GM21825 (cell line): ENCODE data around the gene DNAH9.

Experiments
- ATAC-seq: cut with Tn5 transposase; IDR thresholded peaks from one replicate; pipeline ENCODE4 v1.9.1; 2021; ENCODE audit warnings: mild to moderate bottlenecking, moderate library complexity; ENCODE audit not compliant: unreplicated experiment

The DNAH9 gene, protein sequence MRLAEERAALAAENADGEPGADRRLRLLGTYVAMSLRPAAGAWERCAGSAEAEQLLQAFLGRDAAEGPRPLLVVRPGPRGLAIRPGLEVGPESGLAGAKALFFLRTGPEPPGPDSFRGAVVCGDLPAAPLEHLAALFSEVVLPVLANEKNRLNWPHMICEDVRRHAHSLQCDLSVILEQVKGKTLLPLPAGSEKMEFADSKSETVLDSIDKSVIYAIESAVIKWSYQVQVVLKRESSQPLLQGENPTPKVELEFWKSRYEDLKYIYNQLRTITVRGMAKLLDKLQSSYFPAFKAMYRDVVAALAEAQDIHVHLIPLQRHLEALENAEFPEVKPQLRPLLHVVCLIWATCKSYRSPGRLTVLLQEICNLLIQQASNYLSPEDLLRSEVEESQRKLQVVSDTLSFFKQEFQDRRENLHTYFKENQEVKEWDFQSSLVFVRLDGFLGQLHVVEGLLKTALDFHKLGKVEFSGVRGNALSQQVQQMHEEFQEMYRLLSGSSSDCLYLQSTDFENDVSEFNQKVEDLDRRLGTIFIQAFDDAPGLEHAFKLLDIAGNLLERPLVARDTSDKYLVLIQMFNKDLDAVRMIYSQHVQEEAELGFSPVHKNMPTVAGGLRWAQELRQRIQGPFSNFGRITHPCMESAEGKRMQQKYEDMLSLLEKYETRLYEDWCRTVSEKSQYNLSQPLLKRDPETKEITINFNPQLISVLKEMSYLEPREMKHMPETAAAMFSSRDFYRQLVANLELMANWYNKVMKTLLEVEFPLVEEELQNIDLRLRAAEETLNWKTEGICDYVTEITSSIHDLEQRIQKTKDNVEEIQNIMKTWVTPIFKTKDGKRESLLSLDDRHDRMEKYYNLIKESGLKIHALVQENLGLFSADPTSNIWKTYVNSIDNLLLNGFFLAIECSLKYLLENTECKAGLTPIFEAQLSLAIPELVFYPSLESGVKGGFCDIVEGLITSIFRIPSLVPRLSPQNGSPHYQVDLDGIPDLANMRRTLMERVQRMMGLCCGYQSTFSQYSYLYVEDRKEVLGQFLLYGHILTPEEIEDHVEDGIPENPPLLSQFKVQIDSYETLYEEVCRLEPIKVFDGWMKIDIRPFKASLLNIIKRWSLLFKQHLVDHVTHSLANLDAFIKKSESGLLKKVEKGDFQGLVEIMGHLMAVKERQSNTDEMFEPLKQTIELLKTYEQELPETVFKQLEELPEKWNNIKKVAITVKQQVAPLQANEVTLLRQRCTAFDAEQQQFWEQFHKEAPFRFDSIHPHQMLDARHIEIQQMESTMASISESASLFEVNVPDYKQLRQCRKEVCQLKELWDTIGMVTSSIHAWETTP (N-terminal part only)

DNA sequence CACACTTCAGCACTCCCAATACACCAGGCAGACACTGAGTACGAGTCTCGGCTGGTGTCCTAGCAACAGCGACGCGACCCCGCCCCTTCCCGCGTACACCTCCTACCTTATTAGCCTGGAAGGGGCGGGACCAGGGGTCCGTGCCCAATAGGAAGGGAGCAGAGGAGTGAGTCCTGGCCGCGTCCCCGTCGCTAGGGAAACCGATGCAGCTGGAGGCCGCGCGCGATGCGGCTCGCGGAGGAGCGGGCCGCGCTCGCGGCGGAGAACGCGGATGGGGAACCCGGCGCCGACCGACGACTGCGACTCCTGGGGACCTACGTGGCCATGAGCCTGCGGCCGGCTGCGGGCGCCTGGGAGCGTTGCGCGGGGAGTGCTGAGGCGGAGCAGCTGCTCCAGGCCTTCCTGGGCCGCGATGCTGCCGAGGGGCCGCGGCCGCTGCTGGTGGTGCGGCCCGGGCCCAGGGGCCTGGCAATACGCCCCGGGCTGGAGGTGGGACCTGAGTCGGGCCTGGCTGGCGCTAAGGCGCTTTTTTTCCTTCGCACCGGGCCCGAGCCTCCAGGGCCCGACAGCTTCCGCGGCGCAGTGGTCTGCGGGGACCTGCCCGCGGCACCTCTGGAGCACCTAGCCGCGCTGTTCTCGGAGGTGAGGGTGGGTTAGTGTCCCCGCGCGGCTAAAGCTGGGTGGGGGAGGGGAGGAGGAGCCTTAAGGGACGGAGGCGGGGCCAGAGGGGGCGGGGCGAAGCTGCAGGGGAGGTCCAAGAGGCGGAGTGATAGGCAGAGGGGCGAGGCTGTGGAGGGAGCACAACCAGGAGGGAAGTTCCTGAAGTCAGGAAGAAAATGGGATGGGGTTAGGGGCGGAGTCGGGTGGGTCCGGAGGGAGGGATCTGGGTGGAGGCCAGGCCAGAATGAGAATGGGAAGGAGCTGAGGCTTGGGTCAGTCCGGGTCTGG is at the start of gene DNAH9:
DNAH9 (plus strand) TSS at position 197 of the 948 bp plus-strand sequence; CDS start at position 226, 29 bp downstream.
- ATAC-seq: no peak

DNA sequence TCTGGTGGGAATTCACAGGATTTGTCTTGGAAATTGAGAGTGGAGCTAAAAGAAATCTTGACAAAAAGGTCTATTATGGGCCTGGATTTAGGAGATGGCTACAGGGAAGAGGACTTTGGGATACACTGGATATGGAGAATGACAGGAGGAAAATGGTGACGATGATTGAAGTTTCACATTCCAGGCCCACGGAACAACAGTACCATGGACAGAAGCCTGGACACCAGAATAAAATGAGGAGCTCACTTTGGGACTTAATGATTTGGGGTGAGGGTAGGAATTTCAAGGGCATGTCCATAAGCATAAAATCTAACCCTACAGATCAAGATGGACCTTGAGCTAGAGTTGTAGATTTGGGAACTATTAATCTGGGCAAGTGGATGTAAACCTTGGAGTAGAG is 47.8 kb upstream of the DNAH9 start:
- ATAC-seq: no peak

DNA sequence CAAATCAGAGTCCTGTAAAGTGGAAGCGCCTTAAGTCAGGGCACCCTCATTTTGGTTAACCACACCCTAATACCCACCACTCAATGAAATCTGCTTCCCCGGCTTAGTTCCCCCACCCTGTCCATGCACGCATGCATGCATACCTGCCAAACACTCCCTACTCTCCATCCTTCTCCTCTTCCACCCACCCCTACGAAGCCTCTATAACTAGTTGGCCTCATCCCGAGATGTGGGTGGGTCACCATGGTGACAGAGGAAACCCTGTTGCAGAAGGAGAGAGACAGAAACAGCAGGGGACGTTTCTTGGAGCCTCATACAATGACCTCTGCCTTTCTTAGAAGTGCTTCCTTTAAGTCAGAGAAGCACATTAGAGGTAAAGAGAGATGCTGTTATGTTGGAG is 46.8 kb upstream of the DNAH9 start:
- no peak for ATAC-seq

DNA sequence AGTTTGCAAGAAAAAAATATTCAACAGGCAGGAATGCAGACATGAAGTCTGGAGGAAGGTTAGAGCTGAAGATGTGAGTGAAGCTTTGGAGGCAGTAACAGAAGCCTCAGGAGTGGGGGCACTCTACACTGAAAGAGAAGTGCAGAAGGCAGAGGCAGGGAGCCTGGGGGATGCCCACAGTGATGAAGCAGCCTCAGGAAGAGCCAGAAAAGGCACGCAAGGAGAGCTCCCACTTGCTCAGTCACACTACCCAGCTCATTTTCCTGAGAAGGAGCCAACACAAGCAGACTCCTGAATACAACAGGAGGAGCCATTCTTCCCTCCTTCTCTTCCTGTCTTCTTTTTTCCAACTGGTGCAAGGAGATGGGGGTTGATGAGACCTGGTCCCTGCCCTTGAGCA is 45.1 kb upstream of the DNAH9 start:
- ATAC-seq: no peak

DNA sequence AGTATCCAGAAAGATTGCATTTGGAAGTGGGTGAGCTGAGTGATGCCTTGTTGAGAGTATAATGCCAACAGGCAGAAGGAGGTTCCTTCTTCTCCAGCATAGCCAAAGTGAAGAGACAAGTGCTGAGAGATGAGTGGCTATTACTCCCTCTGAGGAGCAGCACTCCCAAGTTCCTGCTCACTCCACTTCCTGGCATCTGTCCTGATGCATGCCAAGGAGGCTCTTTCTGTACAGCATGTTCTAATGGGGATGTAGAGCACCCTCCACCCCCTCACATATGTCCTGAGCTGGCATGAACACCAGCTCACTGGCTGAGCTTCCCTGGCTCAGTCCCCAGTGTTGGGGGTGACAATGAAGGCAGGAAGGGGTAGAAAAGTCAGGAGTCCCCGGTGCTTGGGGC is 44.2 kb upstream of the DNAH9 start:
- ATAC-seq: no peak

DNA sequence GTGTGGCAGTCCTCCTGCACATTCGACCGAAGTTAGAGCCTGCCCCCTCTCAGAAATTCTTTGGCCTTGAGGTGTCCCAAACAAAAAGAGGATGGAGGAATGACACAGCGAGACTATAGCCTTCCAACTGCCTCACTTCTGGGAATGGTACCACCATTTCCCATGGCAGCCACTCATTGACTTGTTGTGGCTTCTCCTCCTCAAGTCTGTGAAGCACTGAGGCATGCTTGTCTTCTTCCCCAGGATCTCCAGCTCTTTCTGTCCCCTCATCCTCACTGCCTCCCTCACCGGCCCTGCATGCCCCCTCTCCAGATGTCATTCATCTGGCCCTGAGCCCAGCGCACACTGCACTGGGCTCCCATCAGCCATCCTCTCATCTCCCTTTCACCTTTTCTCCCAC is 43.7 kb upstream of the DNAH9 start:
- ATAC-seq: no peak

DNA sequence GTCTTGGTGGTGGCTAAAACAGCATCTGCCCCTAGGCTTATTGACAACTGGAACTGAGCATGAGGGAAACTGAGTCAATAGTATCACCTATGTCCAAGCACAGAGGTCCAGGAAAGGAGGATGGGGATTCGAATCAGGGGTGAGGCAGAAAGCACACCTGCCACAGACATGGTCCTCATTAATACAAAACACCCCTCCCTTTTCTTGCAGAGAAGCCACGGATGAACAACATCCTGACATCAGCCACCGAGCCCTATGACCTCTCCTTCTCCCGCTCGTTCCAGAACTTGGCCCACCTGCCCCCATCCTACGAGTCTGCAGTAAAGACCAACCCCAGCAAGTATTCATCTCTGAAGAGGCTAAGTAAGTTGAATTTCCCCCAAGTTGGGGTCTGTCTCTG is 42.7 kb upstream of the DNAH9 start:
- no peak for ATAC-seq

DNA sequence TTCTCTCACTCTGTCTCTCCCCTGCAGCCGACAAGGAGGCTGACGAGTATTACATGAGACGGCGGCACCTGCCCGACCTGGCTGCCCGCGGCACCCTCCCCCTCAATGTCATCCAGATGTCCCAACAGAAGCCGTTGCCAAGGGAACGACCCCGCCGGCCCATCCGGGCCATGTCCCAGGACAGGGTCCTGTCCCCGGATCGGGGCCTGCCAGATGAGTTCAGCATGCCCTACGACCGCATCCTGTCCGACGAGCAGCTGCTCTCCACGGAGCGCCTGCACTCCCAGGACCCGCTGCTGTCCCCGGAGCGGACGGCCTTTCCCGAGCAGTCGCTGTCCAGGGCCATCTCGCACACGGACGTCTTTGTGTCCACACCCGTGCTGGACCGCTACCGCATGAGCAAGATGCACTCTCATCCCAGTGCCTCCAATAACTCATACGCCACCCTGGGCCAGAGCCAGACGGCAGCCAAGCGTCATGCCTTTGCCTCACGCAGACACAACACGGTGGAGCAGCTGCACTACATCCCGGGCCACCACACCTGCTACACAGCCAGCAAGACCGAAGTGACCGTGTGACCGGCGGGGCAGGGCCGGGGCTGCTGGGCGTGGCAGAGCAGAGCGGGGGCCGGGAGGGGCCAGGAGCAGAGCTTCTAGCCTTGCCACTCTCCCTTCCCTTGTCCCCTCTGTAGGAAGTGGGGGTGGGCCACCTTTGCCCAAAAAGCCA is 40.4 kb upstream of the DNAH9 start:
- no peak for ATAC-seq

DNA sequence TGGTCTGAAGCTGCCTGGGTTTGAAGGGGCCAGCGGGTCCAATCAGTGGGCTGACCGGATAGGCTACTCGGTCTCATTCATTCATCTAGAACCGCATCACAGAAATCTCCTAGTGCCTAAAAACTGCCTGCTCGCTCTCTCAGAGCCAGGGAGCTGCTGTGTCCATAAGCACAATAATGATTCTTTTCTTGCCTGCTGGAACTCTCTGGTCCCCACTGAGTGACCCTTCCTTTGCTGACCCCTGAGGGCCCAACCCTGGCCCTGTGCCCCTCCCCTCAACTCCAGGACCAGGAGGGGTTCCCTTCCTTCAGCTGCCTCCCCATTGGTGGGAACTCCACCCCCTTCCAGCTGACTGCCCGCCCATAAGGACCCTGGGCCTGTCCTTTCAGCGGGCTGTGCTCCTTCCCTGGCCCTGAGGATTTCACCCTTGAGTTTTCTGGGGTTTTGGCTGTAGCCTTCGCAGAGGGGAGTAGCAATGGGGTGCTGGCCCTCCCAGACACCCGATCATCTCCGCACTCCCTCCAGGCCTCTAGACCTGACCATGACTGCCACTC is 39.5 kb upstream of the DNAH9 start:
- ATAC-seq: no peak

DNA sequence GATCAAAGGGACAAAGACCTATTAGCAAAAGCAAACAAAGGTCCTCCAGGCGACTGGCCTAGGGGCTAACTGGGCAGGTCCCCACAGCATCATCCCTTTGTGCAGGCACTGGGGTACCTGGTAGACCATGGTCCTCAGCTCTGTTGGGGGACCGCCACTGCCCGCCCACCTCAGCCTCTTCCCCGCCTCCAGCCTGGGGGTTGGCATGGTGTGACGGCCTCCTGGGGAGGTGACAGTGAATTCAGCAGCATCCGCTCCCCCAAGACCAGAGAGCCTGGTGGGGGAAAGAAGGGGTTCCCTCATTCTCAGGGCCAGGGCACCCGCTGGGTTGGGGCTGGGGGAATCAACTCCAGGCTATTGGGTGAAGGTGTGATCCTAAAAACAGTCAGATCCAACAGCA is 38.7 kb upstream of the DNAH9 start:
- no peak for ATAC-seq

DNA sequence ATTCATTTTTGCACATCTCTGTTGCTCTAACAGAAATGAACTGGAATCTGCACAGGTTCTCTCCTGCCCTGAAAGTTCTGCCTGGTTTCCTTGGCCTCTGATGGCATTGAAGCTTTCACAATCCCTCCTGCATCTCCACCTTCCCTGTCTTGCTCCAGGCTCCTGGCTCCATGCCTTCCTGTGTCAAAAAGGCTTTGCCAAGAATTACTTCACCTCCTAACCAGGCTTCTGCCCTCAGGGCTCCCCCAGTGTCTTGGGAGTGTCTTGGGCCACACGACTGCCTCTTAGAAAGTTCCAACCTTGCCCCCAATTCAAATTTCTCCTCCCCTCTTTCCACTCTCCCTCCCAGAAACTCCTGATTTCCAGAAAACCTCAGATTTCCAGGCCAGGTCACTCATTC is 37.0 kb upstream of the DNAH9 start:
- no peak for ATAC-seq

DNA sequence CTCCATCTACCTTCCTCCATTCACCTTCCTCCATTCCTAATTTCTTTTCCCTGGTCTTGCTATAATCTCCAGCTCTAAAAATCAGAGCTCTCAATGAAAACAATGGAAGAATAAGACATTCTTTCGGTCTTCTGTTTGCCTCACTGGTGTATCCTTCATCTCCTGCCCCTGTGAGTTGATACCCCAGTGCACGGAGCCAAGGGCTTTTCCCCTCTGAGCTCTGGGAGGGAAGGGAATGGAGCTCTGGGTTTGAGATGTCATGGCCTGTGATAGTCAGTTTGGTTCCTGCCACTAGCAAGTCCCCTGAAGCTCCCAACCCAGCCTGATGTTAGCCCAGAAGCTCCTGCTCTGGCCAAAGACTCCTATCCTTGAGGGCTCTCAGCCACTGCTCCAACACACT is 36.6 kb upstream of the DNAH9 start:
- no peak for ATAC-seq

DNA sequence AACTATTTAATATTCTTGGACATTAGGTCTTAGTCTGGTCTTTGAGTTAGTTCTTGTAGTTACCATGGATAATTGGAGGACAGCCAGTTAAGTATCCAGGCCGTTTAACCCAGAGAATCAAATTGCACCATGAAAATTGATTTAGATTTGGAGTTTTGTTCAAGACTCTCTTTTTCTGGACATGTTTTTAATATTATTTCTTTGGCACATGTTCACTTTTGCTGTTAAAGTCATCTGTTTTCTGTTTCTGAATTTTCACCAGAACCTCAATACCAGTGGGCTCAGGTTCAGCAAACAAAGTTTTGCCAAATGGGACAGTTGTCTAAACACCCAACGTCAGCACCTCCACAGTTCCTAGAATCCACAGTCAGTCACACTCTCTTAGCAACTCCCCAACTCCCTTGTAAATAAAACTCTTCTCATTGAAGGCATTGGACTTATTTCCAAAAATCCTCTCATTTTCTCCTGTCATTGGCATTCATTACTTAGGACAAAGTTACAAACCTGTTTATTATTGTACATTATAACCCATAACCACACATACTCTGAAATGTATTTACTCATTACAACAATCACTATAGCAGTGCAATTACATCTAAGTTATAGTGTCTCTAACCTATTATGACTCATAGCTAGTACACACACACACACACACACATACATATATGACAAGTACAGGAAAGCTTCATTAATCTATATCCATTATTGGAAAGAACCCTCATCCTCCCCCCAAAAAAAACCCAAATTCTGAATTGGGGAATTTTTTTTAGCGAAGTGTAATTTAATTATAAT is 33.5 kb upstream of the DNAH9 start:
- ATAC-seq: no peak

DNA sequence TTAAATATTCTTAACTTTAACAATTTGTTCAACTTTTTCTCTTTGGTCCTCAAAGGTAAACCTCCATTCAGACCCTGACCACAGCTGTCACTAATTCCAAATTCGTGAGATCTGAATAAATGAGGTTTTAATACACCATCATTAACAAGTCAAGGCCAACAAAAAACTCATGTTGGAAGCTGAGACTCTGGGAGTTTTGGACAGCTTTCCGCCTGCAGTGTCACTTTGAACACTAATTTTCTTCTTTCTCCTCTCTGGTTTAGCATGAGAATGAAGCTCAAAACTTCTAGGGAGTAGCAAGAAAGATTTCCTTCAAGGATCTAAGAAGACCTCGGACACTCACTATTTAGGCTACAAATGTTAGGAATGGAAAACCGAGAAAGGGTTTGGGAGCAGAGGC is 32.7 kb upstream of the DNAH9 start:
- no peak for ATAC-seq

DNA sequence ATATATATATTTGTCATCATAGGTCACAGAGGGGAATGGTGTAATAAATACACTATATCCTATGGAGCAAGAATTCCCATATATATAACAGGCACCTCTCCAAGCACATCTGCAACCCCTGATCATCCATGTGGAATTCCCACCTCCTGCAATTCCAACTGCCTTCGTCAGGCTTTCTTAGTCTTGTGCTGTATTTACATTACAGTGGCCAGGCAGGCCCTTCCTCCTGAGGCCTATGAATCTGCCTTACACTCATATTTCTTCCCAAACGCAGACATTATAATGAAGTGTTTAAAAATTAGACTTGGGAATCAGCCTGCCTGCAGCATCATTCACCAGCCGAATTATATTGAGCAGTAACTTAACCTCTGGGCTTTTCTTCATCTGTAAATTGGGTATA is 19.3 kb upstream of the DNAH9 start:
- no peak for ATAC-seq

DNA sequence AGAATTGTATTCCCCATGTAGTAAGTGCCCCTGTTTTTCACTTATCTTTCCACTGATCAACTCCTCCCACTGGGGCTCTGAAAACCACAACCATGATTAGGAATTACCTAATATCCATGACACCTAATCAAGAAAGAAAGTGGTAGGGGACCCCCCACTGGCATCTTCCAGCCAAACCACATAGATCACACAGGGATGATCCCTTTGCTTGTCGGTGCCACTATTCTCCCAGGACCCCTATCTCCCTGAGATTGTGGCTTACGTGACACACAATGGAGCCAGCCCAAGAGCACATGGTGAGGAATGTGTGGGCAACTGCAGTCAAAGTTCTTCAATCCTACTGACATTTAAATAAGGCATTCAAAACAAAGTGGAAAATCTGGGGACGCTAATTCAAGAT is 17.6 kb upstream of the DNAH9 start:
- ATAC-seq: no peak

DNA sequence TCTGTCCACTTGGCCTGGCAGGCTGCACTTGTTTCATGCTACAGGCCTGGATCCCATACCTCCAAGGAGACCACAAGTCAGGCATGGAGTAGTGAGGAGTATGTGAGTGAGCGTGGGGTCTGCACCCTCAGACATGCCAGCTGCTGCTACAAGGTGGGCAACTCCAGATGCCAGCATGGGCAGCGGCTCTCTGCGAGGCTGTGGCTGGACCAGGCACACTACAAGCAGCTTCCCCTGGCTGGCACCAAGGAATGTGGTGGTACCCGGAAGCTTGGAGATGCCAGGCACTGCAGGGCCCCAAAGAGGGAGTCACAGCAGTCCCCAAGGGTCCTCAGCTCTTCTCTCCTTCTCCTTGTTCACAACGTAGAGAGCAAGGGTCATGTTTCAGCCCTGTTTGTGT is 16.1 kb upstream of the DNAH9 start:
- no peak for ATAC-seq

DNA sequence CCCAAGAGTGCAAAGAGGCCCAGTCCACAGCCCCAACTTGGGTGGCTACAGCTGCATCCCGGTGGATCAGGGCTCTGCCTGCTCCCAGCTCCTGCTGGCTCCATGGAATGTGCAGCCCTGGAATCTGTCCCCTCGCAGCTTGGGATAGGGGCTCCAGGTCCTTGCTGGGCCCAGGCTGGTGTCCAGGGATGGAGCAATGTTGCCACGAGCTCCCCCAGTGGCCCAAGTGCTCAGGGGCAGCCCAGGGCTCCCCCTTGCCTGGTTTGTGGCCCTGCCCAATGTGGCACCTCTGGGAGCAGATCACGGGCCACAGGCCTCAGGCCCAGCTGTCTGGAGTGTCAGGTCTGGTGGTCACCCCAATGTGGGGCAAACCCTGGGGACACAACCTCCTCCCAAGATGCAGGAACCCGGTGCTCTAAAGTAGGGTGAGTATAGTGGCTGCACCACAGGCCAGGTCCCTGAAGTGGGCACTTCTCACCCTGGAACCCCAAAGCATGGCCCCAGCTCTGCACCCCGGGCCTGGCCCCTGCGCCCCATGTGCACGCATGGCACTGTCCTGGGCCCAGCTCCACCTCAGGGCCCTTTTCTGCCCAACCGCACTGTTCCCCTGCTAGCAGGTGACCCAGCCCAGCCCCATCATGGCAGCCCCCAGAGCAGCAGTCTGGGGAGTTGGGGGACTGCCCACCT is 14.8 kb upstream of the DNAH9 start:
- ATAC-seq: no peak
